ENCODE results near the gene ARRB1. TPM values are rescaled to one million over a fixed set of nuclear protein-coding genes. Genes with fewer than 3 reads are reported as not detected.
"Not testable (repeated sequence)": the region's sequence is repeated elsewhere in the genome, so short reads cannot be mapped to it uniquely, and the experiment has no call there.

Gene ARRB1
- total RNA-seq, 3 donors from 2014 or later, result 31.2 to 64.0 (median 42.3) TPM

GRCh38 chr11:75306529-75306928 lies 44.9 kb downstream of the ARRB1 start:
- Histone ChIP-seq H3K4me1 (no peaks in the 10 kb centered on the region), H3K27ac (peak overlapping the region in 1 of 2 donors; percentile 66)

GRCh38 chr11:75305993-75306392 lies 45.5 kb downstream of the ARRB1 start:
- no peak for TF ChIP-seq POLR2AphosphoS5 (IDR thresholded peaks at IDR 0.05)
- TF ChIP-seq POLR2A (IDR thresholded peaks at IDR 0.05), result no peak
- TF ChIP-seq CTCF (IDR thresholded peaks at IDR 0.05), result no peak
- H3K4me3 ChIP-seq, result no peak overlapping the region
- H3K27ac ChIP-seq, result peak overlapping the region in 1 of 2 donors; percentile 56
- intact Hi-C loops (cut with DNase I; ENCODE audit: low total_unique reads), result no loop called here
- H3K36me3 ChIP-seq, result no peaks in the 10 kb centered on the region
- no peaks in the 10 kb centered on the region for H3K27me3 ChIP-seq
- H3K4me1 ChIP-seq, result no peaks in the 10 kb centered on the region
- no peaks in the 10 kb centered on the region for H3K9me3 ChIP-seq
- DNase-seq (ENCODE audit: low spot score in 2 of 2), result no peak

More at GRCh38 chr11:75306529-75306928, 44.9 kb downstream of the ARRB1 start:
- intact Hi-C loops (cut with DNase I; ENCODE audit: low total_unique reads), result no loop called here
- no peaks in the 10 kb centered on the region for H3K9me3 ChIP-seq
- no peaks in the 10 kb centered on the region for H3K36me3 ChIP-seq
- H3K4me3 ChIP-seq, result no peak overlapping the region
- H3K27me3 ChIP-seq, result no peaks in the 10 kb centered on the region
- TF ChIP-seq POLR2AphosphoS5 (IDR thresholded peaks at IDR 0.05) (no peak), POLR2A (IDR thresholded peaks at IDR 0.05) (no peak), CTCF (IDR thresholded peaks at IDR 0.05) (no peak)
- no peak for DNase-seq (ENCODE audit: low spot score in 2 of 2)

GRCh38 chr11:75305452-75305851 lies 46.0 kb downstream of the ARRB1 start:
- H3K27ac ChIP-seq, result peak overlapping the region in 1 of 2 donors; percentile 56
- no peak for TF ChIP-seq CTCF (IDR thresholded peaks at IDR 0.05)
- TF ChIP-seq POLR2A (IDR thresholded peaks at IDR 0.05), result no peak
- TF ChIP-seq POLR2AphosphoS5 (IDR thresholded peaks at IDR 0.05), result no peak
- H3K4me1 ChIP-seq, result no peaks in the 10 kb centered on the region
- H3K36me3 ChIP-seq, result no peaks in the 10 kb centered on the region
- DNase-seq (ENCODE audit: low spot score in 2 of 2), result no peak
- H3K27me3 ChIP-seq, result no peaks in the 10 kb centered on the region
- intact Hi-C loops (cut with DNase I; ENCODE audit: low total_unique reads), result no loop called here
- no peaks in the 10 kb centered on the region for H3K9me3 ChIP-seq
- no peak overlapping the region for H3K4me3 ChIP-seq

- H3K4me3 ChIP-seq; DNase-seq (ENCODE audit: low spot score in 2 of 2); H3K9me3 ChIP-seq; H3K36me3 ChIP-seq; intact Hi-C loops (cut with DNase I; ENCODE audit: low total_unique reads); H3K27ac ChIP-seq; H3K27me3 ChIP-seq; H3K4me1 ChIP-seq: not testable (repeated sequence)
Measured at GRCh38 chr11:75304941-75305340, 46.5 kb downstream of the ARRB1 start.

GRCh38 chr11:75303544-75304224 lies 47.8 kb downstream of the ARRB1 start:
- no peak overlapping the region for H3K4me3 ChIP-seq
- H3K9me3 ChIP-seq, result no peaks in the 10 kb centered on the region
- DNase-seq (ENCODE audit: low spot score in 2 of 2), result no peak
- intact Hi-C loops (cut with DNase I; ENCODE audit: low total_unique reads), result no loop called here
- no peak for TF ChIP-seq CTCF (IDR thresholded peaks at IDR 0.05)
- no peak for TF ChIP-seq POLR2AphosphoS5 (IDR thresholded peaks at IDR 0.05)
- TF ChIP-seq POLR2A (IDR thresholded peaks at IDR 0.05), result no peak
- H3K4me1 ChIP-seq, result no peaks in the 10 kb centered on the region
- no peak overlapping the region for H3K27ac ChIP-seq
- no peaks in the 10 kb centered on the region for H3K36me3 ChIP-seq
- no peaks in the 10 kb centered on the region for H3K27me3 ChIP-seq
